Bone marrow (tissue), 2 donors: Measurements from ENCODE around the gene UBE2G2.

ENCODE experiments used
- DNase-seq, 2 donors: peaks; one replicate each; lab custom pipeline; 2025; lab: John Stamatoyannopoulos, UW

Gene UBE2G2, protein sequence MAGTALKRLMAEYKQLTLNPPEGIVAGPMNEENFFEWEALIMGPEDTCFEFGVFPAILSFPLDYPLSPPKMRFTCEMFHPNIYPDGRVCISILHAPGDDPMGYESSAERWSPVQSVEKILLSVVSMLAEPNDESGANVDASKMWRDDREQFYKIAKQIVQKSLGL

DNA sequence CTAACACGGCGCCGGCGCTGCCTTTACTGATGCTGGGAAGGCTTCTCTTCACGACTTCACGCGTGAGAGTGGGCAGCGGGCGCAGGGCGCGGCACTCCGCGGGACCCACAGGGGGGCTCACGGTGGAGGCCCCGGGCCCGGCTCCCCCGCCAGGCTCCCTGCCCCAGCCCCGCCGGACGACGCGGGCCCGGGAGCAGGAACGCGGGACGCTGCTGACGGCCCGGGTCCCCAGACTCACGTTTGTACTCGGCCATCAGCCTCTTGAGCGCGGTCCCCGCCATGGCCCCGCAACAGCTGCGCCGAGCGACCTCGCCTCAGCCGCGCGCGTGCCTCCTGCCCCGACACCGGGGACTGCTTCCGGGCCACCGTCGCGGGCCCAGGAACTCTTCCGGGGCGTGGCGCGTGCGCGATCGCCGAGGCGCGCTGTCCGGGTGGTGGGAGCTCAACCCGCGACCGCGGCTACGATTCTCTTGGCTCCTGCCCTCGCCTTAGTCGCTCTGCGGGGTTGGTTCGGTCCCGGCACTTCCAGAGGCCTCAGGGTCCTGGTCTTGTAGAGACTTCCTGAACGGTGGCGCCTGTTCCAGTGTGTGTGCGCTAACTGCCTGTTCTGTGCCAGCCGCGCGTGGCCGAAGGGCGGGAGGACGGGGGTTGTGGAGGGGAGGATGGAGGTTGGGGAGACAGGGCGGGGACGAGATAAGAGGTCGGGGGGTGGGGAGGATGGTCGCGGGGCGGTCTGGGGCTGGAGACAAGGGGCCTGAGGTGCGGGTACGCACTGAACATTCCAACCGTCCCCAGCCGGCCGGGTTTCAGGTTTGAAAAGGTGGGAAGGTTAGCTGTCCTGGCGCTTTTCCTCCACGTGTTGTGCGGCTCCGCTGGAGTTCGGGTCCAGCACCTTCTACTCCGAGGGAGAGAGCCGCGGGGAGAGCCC lies at the start of gene UBE2G2:
Gene UBE2G2, minus strand, starts transcription at position 353 of the 928 bp plus-strand sequence. Its CDS starts 72 bp downstream, at position 281.
- DNase-seq = peak; percentile 57 to 68

GRCh38 chr21:44850905-44851657 lies 49.5 kb upstream of the UBE2G2 start:
- DNase-seq = no peak

DNA sequence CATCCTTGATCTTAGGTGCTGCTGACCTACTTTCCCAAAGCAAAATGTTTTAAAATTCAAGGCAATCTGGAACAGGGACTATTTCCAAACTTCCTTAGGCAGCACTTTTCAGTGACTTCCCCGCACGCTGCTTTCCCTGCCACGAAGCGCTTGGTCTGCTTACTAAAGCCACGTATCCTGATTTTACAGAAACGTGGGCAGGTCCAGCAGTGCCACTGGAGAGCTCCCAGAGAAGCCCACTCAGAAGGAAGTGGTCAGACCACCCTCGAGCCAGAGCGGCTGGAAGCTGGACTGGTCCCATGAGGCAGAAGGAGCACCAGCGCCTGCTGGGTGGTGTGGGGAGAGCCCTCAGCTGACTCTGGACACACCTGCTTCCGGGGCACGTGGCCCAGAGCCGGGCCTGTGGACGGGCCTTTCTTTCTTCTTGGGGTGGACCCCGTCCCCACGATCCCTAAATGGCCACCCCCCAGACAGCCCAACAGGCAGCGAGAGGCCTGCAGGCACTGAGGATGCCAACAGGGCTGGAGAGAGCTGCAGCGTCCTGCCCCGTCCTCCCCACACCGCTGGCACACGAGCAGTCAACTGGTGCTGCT lies 48.7 kb upstream of the UBE2G2 start:
- no peak for DNase-seq

DNA sequence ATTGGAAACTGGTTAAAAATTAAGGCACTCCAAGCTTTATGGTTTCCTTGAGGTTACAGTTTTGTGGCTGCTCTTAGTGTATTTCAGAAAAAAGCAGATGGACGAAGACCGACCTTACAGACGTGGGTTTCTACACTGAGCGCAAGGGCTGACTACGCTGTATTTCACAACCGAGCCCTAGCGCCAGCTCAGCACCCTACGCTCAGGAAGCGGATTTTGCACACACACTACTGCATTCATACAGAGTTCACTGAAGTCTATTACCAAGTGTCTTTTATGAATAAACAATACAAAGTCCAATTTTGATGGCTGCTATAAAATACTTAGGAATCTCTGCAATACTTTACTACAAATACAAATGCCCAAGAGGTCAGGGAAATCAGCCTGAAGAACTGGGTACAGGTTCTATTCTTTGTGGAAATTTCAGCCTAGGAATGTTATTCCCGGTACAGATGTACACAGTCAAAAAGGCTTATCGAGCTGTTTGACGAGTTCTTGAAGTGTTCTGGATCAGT lies 48.1 kb upstream of the UBE2G2 start:
- DNase-seq = no peak

DNA sequence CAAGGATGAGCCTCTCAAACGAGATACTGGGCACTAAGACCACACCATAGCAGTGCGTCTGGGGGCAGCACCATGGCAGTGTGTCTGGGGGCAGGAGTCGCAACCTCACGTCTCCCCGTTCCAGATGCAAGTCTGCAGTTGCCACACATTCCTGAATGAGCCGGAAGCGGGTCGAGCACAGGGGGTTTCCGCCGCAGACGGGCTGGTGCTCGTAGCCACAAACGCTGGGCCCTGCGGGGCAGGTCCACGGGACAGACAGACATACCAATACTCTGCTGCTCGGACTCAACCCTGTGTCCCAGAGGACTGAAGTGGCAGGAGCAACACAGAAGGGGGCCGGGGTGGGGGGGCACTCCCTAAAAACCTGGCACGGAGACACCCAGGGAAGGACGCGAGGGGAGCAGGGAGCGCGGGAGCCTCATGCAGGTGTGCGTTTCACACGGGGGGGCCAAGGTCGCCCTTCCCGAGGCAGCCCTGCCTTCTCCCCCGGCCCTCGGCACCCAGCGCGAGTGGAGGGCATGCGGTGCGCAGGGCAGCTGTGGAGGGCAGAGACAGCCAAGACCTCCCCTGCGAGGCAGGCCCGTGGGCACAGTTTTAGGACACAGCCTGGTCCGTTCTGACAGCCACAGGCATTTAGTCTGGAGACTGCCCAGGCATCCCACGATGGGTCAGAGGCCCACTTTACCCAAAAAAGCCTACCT lies 47.4 kb upstream of the UBE2G2 start:
- DNase-seq = no peak

GRCh38 chr21:44847261-44848056 lies 45.8 kb upstream of the UBE2G2 start:
- no peak for DNase-seq

GRCh38 chr21:44846485-44847260 lies 45.1 kb upstream of the UBE2G2 start:
- DNase-seq = peak; percentile 50 to 69

- no peak for DNase-seq
Observed at GRCh38 chr21:44846224-44846484, 44.5 kb upstream of the UBE2G2 start.

DNA sequence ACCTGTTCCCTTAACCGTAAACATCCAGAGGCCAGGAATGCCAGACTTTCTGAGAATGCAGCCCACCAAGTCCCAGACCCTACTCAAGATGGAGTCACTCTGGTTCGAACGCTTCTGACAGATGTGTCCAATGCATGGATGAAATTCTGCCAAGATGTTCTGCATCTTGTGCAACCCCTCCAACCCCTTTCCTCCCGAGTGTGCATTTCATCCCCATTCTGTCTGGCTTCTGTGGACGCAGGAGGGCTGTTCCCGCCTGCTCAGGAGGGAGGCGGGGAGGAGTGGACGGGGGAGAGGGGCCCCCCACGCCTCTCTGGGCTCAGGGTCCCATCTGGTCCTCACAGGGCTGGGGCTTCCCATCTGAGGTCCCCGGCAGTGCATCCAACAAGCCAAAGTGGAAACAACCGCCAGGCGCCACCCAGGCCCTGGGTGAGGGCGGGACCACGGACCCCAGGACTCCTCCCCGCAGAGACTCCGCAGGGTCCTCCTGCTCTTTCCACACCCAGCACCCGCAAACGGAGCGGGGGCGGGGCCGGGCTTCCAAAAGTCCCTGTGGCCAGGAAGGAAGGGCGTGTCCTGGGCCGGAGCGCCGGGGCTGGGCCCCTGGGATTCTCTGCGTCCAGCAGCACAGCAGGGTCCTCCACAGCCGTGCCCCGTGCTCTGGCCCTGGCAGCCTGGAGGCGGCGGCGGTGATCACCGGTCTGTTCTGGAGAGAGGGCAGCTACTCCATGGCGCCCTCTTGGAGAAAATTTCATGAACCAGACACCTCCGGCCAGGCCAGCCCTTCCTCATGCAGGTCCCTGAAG lies 44.0 kb upstream of the UBE2G2 start:
- peak; percentile 37 to 49 for DNase-seq

DNA sequence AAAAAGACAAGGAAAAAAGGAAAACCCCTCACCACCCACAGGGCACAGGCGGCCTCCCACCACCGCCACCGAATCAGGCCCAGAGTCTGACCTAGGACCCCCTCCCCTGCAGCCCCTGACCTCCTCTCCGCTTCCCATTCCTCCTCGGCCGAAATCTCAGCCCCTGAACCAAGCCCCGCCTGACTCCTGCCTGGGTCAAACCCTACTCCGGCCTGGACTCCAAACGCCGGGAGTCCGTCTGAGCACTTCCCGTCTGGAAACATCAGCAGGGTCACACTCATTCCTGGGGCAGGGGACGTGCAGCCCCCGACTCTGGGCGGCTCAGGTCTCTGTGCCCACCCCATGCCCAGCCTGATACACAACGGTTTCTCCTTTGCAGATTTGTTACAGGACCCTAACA lies 42.6 kb upstream of the UBE2G2 start:
- no peak for DNase-seq

DNA sequence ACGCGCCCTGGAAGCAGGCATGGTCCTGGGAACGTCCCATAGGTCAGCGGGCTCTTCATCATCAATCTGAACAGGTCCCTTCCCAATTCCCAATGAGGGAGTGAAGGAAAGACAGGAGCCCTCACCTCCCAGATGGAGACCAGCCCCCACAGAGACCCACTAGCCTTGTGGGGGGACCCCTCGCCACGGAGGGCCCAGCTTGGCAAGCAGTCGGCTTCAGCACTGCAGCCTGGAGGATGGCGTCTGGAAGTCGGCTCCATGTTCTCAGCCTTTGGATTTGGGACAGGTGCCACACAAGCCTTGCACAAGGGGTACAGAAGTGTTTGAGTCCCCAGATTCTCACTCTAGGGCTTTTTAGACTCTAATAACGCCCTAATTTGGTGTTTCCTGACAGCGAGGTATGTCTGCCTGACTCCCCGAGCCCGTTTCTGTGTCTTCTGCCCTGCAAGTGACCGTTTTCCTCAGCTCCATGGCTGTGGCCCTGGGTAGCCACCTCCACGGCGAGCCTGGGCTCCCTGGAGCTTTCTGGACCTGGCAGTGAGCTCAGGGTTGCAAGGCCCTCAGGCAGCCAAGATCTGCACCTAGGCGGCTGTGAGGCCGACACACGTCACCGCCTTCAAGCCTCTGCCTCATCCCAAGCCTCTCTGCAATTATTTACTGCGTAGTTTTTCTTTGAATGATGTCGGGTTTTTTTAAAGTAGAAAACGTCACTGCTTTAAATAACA lies 41.3 kb upstream of the UBE2G2 start:
- no peak for DNase-seq

GRCh38 chr21:44842087-44842486 lies 40.5 kb upstream of the UBE2G2 start:
- no peak for DNase-seq

DNA sequence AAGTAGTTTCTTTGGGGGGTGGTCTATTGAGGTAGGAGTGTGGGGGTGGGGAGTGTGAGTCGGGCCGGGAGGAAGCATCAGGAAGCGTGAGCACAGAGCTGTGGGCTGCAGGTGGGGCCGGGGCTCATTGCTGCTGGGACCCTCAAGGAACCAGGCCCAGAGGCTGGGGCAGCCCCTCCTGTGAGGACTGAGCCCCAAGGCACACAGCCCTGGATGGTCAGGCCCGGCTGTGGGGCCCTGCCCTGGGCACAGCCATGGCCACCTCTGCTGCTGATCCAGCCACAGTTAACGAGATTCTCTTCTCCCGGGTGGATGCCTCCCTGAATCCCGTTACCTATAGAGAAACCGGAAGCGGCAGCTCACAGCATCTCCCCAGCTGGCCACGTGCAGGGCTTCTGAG lies 39.2 kb upstream of the UBE2G2 start:
- DNase-seq = no peak

DNA sequence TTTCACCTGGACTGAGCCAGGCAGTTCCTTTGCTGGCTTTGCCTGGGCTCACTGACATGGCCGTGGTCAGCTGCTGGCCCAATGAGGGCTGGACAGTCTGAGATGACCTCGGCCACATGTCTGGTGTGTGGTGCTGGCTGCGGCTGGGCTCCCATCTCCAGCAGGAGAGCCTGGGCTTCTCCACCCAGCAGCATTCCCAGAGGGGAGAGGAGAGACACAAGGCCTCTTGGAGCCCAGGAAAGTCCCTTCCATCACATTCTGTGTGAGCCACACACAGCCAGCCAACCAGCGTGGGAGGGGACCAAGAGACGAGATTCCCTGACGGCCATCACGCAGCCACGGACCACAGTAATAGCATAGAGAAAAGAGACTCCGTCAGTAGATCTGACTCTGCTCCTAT lies 37.3 kb upstream of the UBE2G2 start:
- DNase-seq = no peak

- no peak for DNase-seq
Observed at GRCh38 chr21:44838039-44838895, 36.6 kb upstream of the UBE2G2 start.

GRCh38 chr21:44837537-44837936 lies 35.9 kb upstream of the UBE2G2 start:
- DNase-seq = no peak

GRCh38 chr21:44836666-44837471 lies 35.2 kb upstream of the UBE2G2 start:
- no peak for DNase-seq
